GM21447 (cell line): Measurements from ENCODE around the gene PIEZO1.

Source experiments
- ATAC-seq: cut with Tn5 transposase; IDR thresholded peaks from one replicate; pipeline ENCODE4 v1.9.1; 2021; ENCODE audit not compliant: unreplicated experiment

Gene PIEZO1

GRCh38 chr16:88770461-88771293 lies 14.3 kb downstream of the PIEZO1 start:
- no peak for ATAC-seq

GRCh38 chr16:88769617-88770460 lies 15.2 kb downstream of the PIEZO1 start:
- ATAC-seq = no peak

GRCh38 chr16:88768071-88768783 lies 16.8 kb downstream of the PIEZO1 start:
- no peak for ATAC-seq

- ATAC-seq = no peak
These were observed 17.4 kb downstream of the PIEZO1 start for GRCh38 chr16:88767546-88768070.

- no peak for ATAC-seq
These were observed 18.0 kb downstream of the PIEZO1 start for GRCh38 chr16:88766975-88767374.

GRCh38 chr16:88764913-88765349 lies 20.1 kb downstream of the PIEZO1 start:
- ATAC-seq = no peak

GRCh38 chr16:88764080-88764479 lies 20.9 kb downstream of the PIEZO1 start:
- ATAC-seq = no peak

GRCh38 chr16:88763502-88764053 lies 21.4 kb downstream of the PIEZO1 start:
- ATAC-seq = no peak

GRCh38 chr16:88762941-88763340 lies 22.1 kb downstream of the PIEZO1 start:
- ATAC-seq = no peak

- no peak for ATAC-seq
These were observed 22.7 kb downstream of the PIEZO1 start for GRCh38 chr16:88762258-88762870.

- no peak for ATAC-seq
These were observed 23.2 kb downstream of the PIEZO1 start for GRCh38 chr16:88761830-88762229.

- ATAC-seq = no peak
These were observed 23.9 kb downstream of the PIEZO1 start for GRCh38 chr16:88761143-88761534.

- no peak for ATAC-seq
These were observed 24.4 kb downstream of the PIEZO1 start for GRCh38 chr16:88760424-88761142.

GRCh38 chr16:88759976-88760350 lies 25.1 kb downstream of the PIEZO1 start:
- no peak for ATAC-seq

- ATAC-seq = no peak
These were observed 25.6 kb downstream of the PIEZO1 start for GRCh38 chr16:88759245-88759975.

GRCh38 chr16:88758944-88759244 lies 26.1 kb downstream of the PIEZO1 start:
- ATAC-seq = no peak

- no peak for ATAC-seq
These were observed 26.6 kb downstream of the PIEZO1 start for GRCh38 chr16:88758227-88758943.

- no peak for ATAC-seq
These were observed 29.1 kb downstream of the PIEZO1 start for GRCh38 chr16:88755745-88756443.
